Neural cell (in vitro differentiated cells): Measurements from ENCODE around the gene ZNF516. TPM values are rescaled to one million over a fixed set of nuclear protein-coding genes. Genes with fewer than 3 reads are reported as not detected.

ENCODE experiments used
- H2AFZ ChIP-seq: fragments of 200-600, 300-800 bp; sonication (generic), shearing (Covaris generic); 2 replicates; pipeline ENCODE4 v1.6.0; 2014; ENCODE audit warnings: low read depth, mild to moderate bottlenecking, antibody characterized with exemption, low read length, moderate library complexity
- H3F3A ChIP-seq: fragments of 200-600 bp; shearing (Covaris generic); 2 replicates; pipeline ENCODE4 v1.6.1; 2016; ENCODE audit warnings: mild to moderate bottlenecking, moderate library complexity, mixed read lengths, antibody characterized with exemption, low read length; ENCODE audit not compliant: insufficient read depth, poor library complexity, severe bottlenecking
- H3K27ac ChIP-seq: fragments of 200-600, 300-800 bp; sonication (generic), shearing (Covaris generic); 2 replicates; pipeline ENCODE4 v1.5.1; 2014; ENCODE audit warnings: mild to moderate bottlenecking, low read length, moderate library complexity
- H3K27me3 ChIP-seq: fragments of 300-800, 200-600 bp; sonication (generic), shearing (Covaris generic); 2 replicates; pipeline ENCODE4 v1.6.0; 2014; ENCODE audit warnings: mild to moderate bottlenecking, low read depth, low read length, moderate library complexity; ENCODE audit not compliant: insufficient read depth
- H3K36me3 ChIP-seq: fragments of 300-800, 200-600 bp; sonication (generic), shearing (Covaris generic); 2 replicates; pipeline ENCODE4 v1.5.1; 2014; ENCODE audit warnings: mild to moderate bottlenecking, antibody characterized with exemption, low read length, moderate library complexity; ENCODE audit not compliant: insufficient read depth
- H3K4me2 ChIP-seq: fragments of 300-800, 200-600 bp; sonication (generic), shearing (Covaris generic); 2 replicates; pipeline ENCODE4 v1.6.0; 2014; ENCODE audit warnings: mild to moderate bottlenecking, low read length
- H3K4me3 ChIP-seq: fragments of 300-800, 200-600 bp; sonication (generic), shearing (Covaris generic); 2 replicates; pipeline ENCODE4 v1.5.1; 2014; ENCODE audit warnings: mild to moderate bottlenecking, low read length, moderate library complexity
- H3K79me2 ChIP-seq: fragments of 200-600 bp; shearing (Covaris generic); replicated peaks from 2 replicates; pipeline ENCODE4 v1.6.0; 2014; ENCODE audit warnings: mild to moderate bottlenecking, low read length, moderate library complexity; ENCODE audit not compliant: insufficient read depth
- H3K9ac ChIP-seq: fragments of 300-800, 200-600 bp; sonication (generic), shearing (Covaris generic); 2 replicates; pipeline ENCODE4 v1.6.1; 2016; ENCODE audit warnings: mild to moderate bottlenecking, low read length, mixed read lengths
- H3K9me2 ChIP-seq: fragments of 200-600 bp; shearing (Covaris generic); 2 replicates; pipeline ENCODE4 v1.6.1; 2016; ENCODE audit warnings: mild to moderate bottlenecking, low read length, mixed read lengths; ENCODE audit not compliant: insufficient read depth
- H3K9me3 ChIP-seq: fragments of 200-600, 300-800 bp; sonication (generic), shearing (Covaris generic); 2 replicates; pipeline ENCODE4 v1.6.1; 2016; ENCODE audit warnings: mild to moderate bottlenecking, mixed run types, low read length, moderate library complexity, mixed read lengths
- H4K20me1 ChIP-seq: fragments of 200-600 bp; shearing (Covaris generic); 2 replicates; pipeline ENCODE4 v1.6.1; 2016; ENCODE audit warnings: mild to moderate bottlenecking, mixed run types; ENCODE audit not compliant: insufficient read depth
- CTCF ChIP-seq: fragments of 450-650 bp; IDR thresholded peaks from 2 replicates; pipeline ENCODE4 v1.5.1; 2014; ENCODE audit warnings: antibody characterized with exemption, mild to moderate bottlenecking, moderate library complexity; ENCODE audit not compliant: poor library complexity, severe bottlenecking
- EP300 ChIP-seq: fragments of 450-650 bp; conservative IDR thresholded peaks from 2 replicates; pipeline ENCODE4 v1.6.1; 2014; ENCODE audit warnings: antibody characterized with exemption, mild to moderate bottlenecking, moderate library complexity; ENCODE audit not compliant: poor library complexity, severe bottlenecking
- EZH2 ChIP-seq: fragments of 200-600, 300-800 bp; shearing (Covaris generic), sonication (generic); IDR thresholded peaks from 2 replicates; pipeline ENCODE4 v1.6.1; 2014; ENCODE audit warnings: antibody characterized with exemption, low read length, borderline replicate concordance, mild to moderate bottlenecking; ENCODE audit not compliant: insufficient read depth, poor library complexity, severe bottlenecking
- MXI1 ChIP-seq: fragments of 450-650 bp; conservative IDR thresholded peaks from 2 replicates; pipeline ENCODE4 v1.6.1; 2014; ENCODE audit warnings: antibody characterized with exemption, mild to moderate bottlenecking; ENCODE audit not compliant: poor library complexity, severe bottlenecking
- POLR2AphosphoS5 ChIP-seq: IDR thresholded peaks from 2 replicates; pipeline ENCODE4 v1.6.1; 2012
- RAD21 ChIP-seq: fragments of 450-650 bp; conservative IDR thresholded peaks from 2 replicates; pipeline ENCODE4 v1.6.1; 2014; ENCODE audit warnings: antibody characterized with exemption, mild to moderate bottlenecking, moderate library complexity
- REST ChIP-seq: IDR thresholded peaks from 2 replicates; pipeline ENCODE4 v1.6.1; 2012; ENCODE audit warnings: borderline replicate concordance
- SMC3 ChIP-seq: fragments of 450-650 bp; conservative IDR thresholded peaks from 2 replicates; pipeline ENCODE4 v1.6.1; 2014; ENCODE audit warnings: antibody characterized with exemption, mild to moderate bottlenecking, moderate library complexity; ENCODE audit not compliant: poor library complexity
- TAF1 ChIP-seq: IDR thresholded peaks from 2 replicates; pipeline ENCODE4 v1.6.1; 2012; ENCODE audit warnings: low read depth
- polyA plus RNA-seq: library from polyadenylated mRNA; depleted of rRNA; stranded (reverse); fragments of >200 nt; gene quantifications from 2 replicates; pipeline ENCODE4 v1.2.3, GENCODE V29; 2014

The ZNF516 gene
- polyA plus RNA-seq, 1 donor from 2014 or later = 11.5 TPM

GRCh38 chr18:76385681-76385975 is 109.4 kb downstream of the ZNF516 start:
- Histone ChIP-seq H3K9ac (no peak overlapping the region), H3K4me2 (no peak overlapping the region), H4K20me1 (no peaks in the 10 kb centered on the region), H3K4me3 (no peak overlapping the region), H3F3A (no peaks in the 10 kb centered on the region), H3K27ac (no peak overlapping the region), H2AFZ (no peak overlapping the region), H3K9me2 (no peaks in the 10 kb centered on the region), H3K27me3 (no peaks in the 10 kb centered on the region), H3K36me3 (no peaks in the 10 kb centered on the region), H3K79me2 (peaks cover 35% of the 10 kb centered on the region), H3K9me3 (peaks cover 8% of the 10 kb centered on the region)
- TF ChIP-seq REST (no peak), RAD21 (no peak), EZH2 (no peak), MXI1 (no peak), TAF1 (no peak), CTCF (no peak), POLR2AphosphoS5 (no peak), EP300 (no peak), SMC3 (no peak)

GRCh38 chr18:76384861-76385680 is 110.0 kb downstream of the ZNF516 start:
- Histone ChIP-seq H3K9ac (no peak overlapping the region), H4K20me1 (no peaks in the 10 kb centered on the region), H3K9me2 (no peaks in the 10 kb centered on the region), H3K27me3 (no peaks in the 10 kb centered on the region), H3K4me3 (no peak overlapping the region), H2AFZ (no peak overlapping the region), H3K36me3 (no peaks in the 10 kb centered on the region), H3K9me3 (peaks cover 8% of the 10 kb centered on the region), H3K27ac (no peak overlapping the region), H3K79me2 (peaks cover 35% of the 10 kb centered on the region), H3F3A (no peaks in the 10 kb centered on the region), H3K4me2 (no peak overlapping the region)
- TF ChIP-seq SMC3 (no peak), REST (no peak), EZH2 (no peak), RAD21 (no peak), POLR2AphosphoS5 (no peak), TAF1 (no peak), EP300 (no peak)
